Stimulated activated CD8-positive, alpha-beta memory T cell treated with anti-CD3 and anti-CD28 coated beads, Interleukin-2, amount 100 ng/mL, for 1 hour (primary cell): ENCODE measurements around the gene SLF2.

Experiments used
- DNase-seq, 2 donors: peaks; one replicate each; pipeline ENCODE4 v3.0.0-alpha.2; 2020; ENCODE audit warnings: low read depth in 2 of 2

SLF2 gene

GRCh38 chr10:101000127-101000914 lies 87.6 kb downstream of the SLF2 start:
- no peak for DNase-seq

GRCh38 chr10:101000915-101001658 lies 88.3 kb downstream of the SLF2 start:
- no peak for DNase-seq

- DNase-seq = no peak
These were observed 88.9 kb downstream of the SLF2 start for GRCh38 chr10:101001659-101002035.

GRCh38 chr10:101002456-101002855 lies 89.7 kb downstream of the SLF2 start:
- DNase-seq = no peak

- DNase-seq = no peak
These were observed 91.0 kb downstream of the SLF2 start for GRCh38 chr10:101003639-101004206.

GRCh38 chr10:101005361-101005760 lies 92.6 kb downstream of the SLF2 start:
- DNase-seq = no peak

- DNase-seq = no peak
These were observed 93.3 kb downstream of the SLF2 start for GRCh38 chr10:101005869-101006567.

- DNase-seq = no peak
These were observed 93.9 kb downstream of the SLF2 start for GRCh38 chr10:101006593-101007098.

- no peak for DNase-seq
These were observed 94.4 kb downstream of the SLF2 start for GRCh38 chr10:101007099-101007711.

GRCh38 chr10:101007915-101008822 lies 95.4 kb downstream of the SLF2 start:
- DNase-seq = no peak

GRCh38 chr10:101008823-101009423 lies 96.2 kb downstream of the SLF2 start:
- DNase-seq = no peak

- DNase-seq = no peak
These were observed 97.6 kb downstream of the SLF2 start for GRCh38 chr10:101010329-101010728.

GRCh38 chr10:101011517-101012423 lies 99.0 kb downstream of the SLF2 start:
- no peak for DNase-seq

GRCh38 chr10:101012525-101013364 lies 100.0 kb downstream of the SLF2 start:
- DNase-seq = peak; percentile 48 to 63

- DNase-seq = no peak
These were observed 100.6 kb downstream of the SLF2 start for GRCh38 chr10:101013365-101013825.

- DNase-seq = peak; percentile 58 to 64
These were observed 101.6 kb downstream of the SLF2 start for GRCh38 chr10:101014230-101014884.
